Amniotic stem cell (primary cell): Measurements from ENCODE around the gene TBXA2R.

Experiments
- DNase-seq: peaks from one replicate; lab custom pipeline; 2025; lab: John Stamatoyannopoulos, UW

The TBXA2R gene

DNA sequence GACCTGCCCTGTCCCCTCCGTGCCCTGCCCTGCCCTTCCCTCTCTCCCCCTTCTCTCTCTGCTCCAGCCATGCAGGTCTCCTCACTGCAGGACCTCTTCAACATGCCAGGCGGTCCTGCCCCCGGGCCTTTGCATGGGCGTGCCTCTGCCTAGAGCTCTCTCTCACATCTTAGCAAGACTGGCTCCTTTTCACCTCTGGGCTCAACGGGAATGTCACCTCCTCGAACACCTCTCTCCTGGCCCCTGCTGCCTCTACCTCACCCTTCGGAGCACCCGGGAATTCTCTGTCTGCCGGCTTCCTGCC, 54.9 kb downstream of the TBXA2R start:
- no peak for DNase-seq

DNA sequence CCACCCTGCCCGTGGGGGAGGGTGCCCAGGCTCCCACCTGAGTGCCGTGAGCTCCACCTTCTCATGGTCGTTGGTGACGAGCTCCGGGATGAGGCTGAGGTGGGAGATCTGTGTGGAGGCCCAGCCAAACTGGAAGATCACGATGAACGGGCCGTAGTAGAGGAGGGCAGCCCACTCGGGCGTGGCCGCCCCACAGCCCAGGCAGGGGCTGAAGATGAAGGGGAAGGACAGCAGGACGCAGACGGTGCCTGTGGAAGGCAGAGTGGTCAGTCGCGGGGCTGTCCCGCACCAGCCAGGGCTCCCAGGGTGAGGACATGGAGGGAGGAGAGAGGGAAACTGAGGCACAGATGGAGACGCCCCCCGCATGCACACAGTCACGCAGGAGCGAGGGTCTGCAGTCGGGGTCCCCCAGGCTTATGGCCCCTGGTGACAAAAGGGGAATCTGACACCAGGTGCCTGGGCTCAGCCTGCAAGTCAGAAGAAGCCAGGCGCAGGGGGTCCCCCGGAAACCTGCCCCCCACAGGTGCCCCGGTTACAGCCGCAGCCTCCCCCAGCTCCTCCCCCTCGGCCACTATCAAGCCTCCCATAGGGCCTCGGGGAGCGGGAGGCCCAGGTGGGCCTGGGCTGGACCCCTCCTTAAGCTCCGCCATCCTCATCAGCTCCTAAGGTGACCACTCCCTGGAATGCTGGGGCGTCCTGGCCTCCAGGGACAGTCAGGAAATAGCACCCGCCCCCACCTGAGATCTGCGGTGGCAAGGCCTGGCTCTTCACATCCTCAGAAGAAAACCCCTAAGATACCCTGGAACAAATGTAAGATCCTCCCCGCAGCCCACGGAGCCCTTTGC, 55.5 kb downstream of the TBXA2R start:
- no peak for DNase-seq

DNA sequence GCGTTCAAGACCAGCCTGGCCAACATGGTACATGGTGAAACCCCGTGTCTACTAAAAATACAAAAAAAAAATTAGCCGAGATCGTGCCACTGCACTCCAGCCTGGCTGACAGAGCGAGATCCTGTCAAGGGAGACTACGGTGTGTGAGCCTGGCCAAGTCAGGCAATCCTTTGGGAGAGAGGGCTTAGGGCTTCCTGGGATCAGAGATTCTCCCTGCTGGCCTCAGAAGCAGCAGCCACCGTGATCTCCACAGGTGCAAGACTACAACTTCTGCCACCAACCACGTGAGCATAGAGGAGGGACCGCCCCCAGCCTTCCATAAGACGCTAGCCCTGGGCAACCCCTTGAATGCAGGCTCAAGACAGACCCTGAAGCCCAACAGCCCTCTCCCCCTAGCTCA, 56.9 kb downstream of the TBXA2R start:
- DNase-seq: no peak

DNA sequence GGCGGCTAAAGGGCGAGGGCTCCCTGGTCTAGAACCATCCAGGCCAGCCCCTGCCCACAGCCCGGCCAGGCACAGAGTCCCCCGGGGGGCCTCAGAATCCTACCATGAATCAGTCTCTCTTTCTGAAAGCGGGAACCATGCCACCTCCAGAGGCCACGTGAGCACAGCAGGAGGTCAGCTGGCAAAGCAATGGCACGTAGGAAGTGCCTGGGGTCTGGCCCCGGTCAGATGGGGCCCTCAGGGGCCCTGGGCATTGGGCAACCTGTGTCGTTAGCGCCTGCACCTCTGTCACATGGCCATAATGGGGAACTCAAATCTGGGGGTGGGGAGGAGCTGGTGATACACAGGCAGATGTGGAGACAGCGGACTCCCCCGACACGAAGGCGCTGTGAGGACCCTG, 58.1 kb downstream of the TBXA2R start:
- DNase-seq: no peak

DNA sequence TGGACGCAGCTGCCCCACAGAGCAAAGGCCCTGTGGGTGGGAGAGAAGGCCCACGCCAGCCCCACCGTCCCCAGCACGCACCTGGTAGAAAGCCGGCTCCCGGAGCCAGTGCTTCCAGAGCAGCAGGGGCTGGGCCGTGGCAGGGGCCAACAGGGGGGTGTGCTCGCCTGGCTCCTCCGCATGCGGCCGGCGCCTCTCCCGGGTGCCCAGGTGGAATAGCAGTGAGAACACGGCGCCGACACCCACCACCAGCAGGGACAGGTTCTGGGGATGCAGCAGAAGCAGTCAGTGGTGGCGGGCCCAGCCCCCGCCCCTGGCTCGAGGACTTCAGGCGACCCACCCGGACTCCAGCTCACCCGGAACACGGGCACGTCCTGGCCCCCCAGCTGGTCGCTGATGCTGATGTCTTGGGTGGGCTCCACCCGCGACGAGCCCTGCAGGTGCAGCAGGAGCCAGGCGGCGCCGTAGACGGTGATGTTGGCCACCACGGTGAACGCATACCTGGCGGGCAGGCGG, 58.9 kb downstream of the TBXA2R start:
- DNase-seq: no peak

DNA sequence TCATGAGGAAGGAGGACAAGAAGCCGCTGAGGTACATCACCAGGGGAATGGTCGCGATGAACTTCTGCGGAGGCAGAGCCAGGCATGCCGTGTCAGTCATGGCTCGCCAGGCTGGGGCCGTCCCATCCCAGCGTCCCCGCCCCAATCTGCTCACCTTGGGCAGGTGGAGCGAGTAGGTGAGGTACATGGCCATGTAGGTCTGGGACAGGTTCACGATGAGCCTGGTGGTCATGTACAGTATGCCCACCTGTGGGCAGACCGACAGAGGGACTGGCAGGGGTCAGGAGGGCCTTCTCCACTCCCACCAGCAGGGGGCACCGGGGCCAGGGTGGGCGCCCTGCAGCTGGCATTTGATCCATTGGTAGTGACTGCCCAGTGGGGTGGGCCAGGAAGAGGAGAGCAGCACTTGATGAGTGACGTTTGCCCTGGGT, 59.4 kb downstream of the TBXA2R start:
- DNase-seq: no peak

DNA sequence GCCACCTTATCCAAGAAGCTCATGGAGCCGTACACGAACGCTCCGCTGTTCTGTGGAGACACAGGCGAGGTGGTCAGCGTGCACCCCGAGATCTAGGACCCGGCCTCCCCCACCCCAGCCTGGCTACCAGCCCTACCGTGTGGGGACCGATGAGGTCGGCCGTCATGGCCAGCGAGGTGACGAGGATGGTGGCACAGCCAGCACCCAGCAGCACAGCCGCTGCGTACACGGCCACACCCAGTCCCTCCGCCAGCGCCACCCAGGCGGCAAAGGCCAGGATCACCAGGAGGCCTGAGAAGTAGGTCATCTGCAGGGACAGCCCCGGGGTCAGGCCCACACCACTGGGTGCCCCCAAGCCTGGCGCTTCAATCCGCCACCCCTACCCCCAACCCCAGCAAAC, 60.6 kb downstream of the TBXA2R start:
- DNase-seq: no peak

DNA sequence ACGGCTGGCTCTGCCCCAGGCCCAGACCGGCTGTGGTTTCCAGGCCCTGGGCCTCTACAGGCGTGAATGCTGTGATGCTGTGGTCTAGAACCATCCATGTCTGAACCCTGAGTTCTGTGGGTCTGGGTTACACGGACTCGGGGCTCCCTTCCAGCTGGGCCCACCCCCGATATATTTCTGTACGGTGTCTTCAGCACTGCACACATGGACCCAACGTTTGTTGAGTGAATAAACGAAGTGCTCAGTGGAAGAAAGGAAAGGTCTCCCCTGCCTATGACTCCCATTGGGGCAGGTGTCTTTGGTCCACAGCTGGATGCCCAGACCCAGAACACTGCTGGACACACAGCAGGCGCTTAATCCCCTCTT, 61.0 kb downstream of the TBXA2R start:
- DNase-seq: no peak

DNA sequence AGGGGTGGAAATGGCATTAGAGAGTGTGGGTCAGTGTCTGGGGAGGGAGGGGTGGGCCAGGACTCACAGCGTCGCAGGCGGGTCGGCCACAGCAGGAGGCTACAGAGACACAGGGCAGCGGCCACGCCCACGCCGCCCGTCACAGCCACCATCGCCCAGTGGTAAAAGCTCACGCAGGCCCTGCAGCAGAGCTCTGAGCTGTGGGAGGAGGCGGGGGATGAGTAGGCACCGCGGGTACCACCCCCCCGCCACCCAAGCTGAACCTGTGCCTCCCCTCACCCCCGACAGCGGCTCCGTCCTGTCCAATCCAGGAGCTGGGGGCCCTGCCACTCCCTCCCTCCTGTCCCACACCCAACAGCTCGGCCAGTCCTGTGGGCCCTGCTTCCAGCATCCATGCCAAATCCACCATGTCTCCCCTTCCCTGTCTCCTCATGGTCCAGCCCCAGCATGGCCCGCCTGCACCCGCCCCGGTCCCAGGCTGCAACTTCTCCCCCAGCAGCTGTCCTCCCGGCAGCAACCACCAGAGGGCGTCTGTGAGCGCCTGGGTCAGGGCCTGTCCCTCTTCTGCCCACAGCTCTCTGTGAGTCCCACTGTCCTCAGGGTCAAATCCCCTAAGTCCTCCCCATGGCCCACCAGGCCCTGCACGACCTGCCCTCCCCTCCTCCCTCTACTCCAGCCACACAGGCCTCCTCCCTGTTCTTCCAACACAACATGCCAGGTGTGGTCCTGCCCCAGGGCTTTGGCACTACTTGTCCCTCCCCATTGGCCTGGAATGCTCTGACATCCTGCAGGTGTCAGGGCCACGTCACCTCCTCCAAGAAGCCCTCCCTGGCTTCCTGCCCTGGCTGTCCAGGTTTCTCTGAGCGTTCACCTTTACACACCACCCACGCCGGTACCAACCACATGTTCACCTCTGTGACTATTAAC, 61.7 kb downstream of the TBXA2R start:
- no peak for DNase-seq
